Measurements from ENCODE around the gene PGRMC2. TPM values are rescaled to one million over a fixed set of nuclear protein-coding genes. Genes with fewer than 3 reads are reported as not detected.

The PGRMC2 gene
- total RNA-seq: 12.9 and 21.9 TPM in 2 replicates

GRCh38 chr4:128287141-128287870 lies at the start of gene PGRMC2:
Gene PGRMC2 (minus strand): TSS chr4:128287813. CDS start chr4:128287790, 23 bp downstream.

Other genes starting within 250 kb of the PGRMC2 start
- 20.9 and 21.4 TPM in 2 replicates for gene LARP1B, start 226.5 kb downstream of the PGRMC2 start, total RNA-seq